ENCODE results near the gene TFPT. TPM values are rescaled to one million over a fixed set of nuclear protein-coding genes. Genes with fewer than 3 reads are reported as not detected.

The TFPT gene
- total and polyA plus RNA-seq, 10 of the 15 experiments (the other 5 are each of a cell fraction or from before 2014, with no cell fraction given), result 1.7 to 40.2 (median 25.6) TPM

GRCh38 chr19:54114340-54115108 lies 933 bp downstream of the TFPT start (continued):
- TF ChIP-seq USF1 (IDR thresholded peaks at IDR 0.05; ENCODE audit: borderline replicate concordance, extremely low read length, insufficient read depth, low read depth, low read length) (peak; percentile 22), SUZ12 (IDR thresholded peaks at IDR 0.05; ENCODE audit: unreplicated experiment) (no peak), ETV6 (conservative IDR thresholded peaks at IDR 0.05 in 1 of 2, IDR thresholded peaks at IDR 0.05 in 1 of 2; ENCODE audit: borderline replicate concordance in 1 of 2, low read depth in 1 of 2) (no peak), MTA2 (IDR thresholded peaks at IDR 0.05; ENCODE audit: low read depth) (no peak), TAF1 (IDR thresholded peaks at IDR 0.05; ENCODE audit: borderline replicate concordance, low read depth, low read length) (peak; percentile 50; the same call in 1 of the 2 replicates), CTCF (IDR thresholded peaks at IDR 0.05 in 2 of 3, conservative IDR thresholded peaks at IDR 0.05 in 1 of 3; ENCODE audit: control insufficient read depth in 2 of 3, extremely low read depth in 1 of 3, insufficient read depth in 1 of 3, low read depth in 3 of 3, low read length in 3 of 3) (no peak), ELK1 (IDR thresholded peaks at IDR 0.05; ENCODE audit: low read depth, low read length) (no peak), ESRRA (IDR thresholded peaks at IDR 0.05; ENCODE audit: low read length) (no peak), SREBF2 (IDR thresholded peaks at IDR 0.05; ENCODE audit: low read length) (no peak)

Data from GM12878 (cell line).